ENCODE measurements around the gene LONP2. TPM values are rescaled to one million over a fixed set of nuclear protein-coding genes. Genes with fewer than 3 reads are reported as not detected.

Gene LONP2
- total and polyA plus RNA-seq, 9 of the 15 experiments (the other 6 are each of a cell fraction or from before 2014, with no cell fraction given) = 8.1 to 41.2 (median 25.6) TPM

DNA sequence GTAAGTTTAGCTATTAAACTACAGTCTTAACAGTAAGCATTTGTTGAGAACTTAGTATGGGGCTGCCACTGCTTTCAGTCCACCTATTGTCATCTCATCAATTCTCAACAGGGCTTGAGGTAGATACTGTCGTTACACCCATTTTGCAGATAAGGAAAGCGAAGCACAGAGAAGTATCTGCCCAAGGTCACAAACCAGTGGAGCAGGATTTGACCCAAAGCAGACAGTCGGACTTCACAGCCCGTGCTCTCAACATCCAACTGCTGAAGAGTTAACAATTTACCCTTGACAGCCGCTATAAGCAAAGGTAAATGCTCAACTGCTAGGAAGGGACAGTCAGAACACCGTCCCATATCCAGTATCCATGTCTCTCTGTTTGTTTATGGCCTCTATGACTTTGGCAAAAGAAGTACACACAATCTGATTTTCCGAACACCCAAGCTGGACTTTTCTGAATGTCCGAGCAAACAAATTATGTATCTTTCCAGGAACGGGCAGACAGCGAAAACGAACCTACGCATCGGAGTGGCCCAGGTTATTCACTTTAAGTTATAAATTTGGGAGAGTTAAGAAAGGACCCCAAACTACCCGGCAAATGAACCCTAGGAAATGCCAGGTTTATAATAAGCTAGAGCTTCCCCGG, 139.9 kb downstream of the LONP2 start (continued):
- TF ChIP-seq C11orf30 (IDR thresholded peaks at IDR 0.05; ENCODE audit: low read depth) (0 out of 2 replicates have a peak, but pooled peaks have one; percentile 6), NCOA1 (IDR thresholded peaks at IDR 0.05; ENCODE audit: low read depth) (no peak), CREB3L1 (IDR thresholded peaks at IDR 0.05; ENCODE audit: borderline replicate concordance, low read depth) (no peak), FOXJ3 (CRISPR knock-in tag; IDR thresholded peaks at IDR 0.05) (no peak), ARNT (IDR thresholded peaks at IDR 0.05) (0 out of 4 replicates have a peak, but pooled peaks of 1 of the 2 experiments have one; percentile 19), ZZZ3 (IDR thresholded peaks at IDR 0.05) (no peak), CEBPZ (IDR thresholded peaks at IDR 0.05; ENCODE audit: borderline replicate concordance, low read depth, low read length) (no peak), KDM4B (IDR thresholded peaks at IDR 0.05; ENCODE audit: borderline replicate concordance in 2 of 2, low read depth in 1 of 2) (no peak), CC2D1A (IDR thresholded peaks at IDR 0.05) (no peak), ZFP91 (CRISPR knock-in tag; IDR thresholded peaks at IDR 0.05) (no peak), ARID1B (IDR thresholded peaks at IDR 0.05) (0 out of 2 replicates have a peak, but pooled peaks have one; percentile 29), MEIS2 (IDR thresholded peaks at IDR 0.05; ENCODE audit: partially characterized antibody) (peak; percentile 35), MXI1 (IDR thresholded peaks at IDR 0.05; ENCODE audit: low read depth, low read length) (no peak), ZBTB8A (IDR thresholded peaks at IDR 0.05; ENCODE audit: partially characterized antibody) (no peak), MAFK (IDR thresholded peaks at IDR 0.05; ENCODE audit: low read length) (no peak), MIER1 (IDR thresholded peaks at IDR 0.05; ENCODE audit: low read depth) (no peak), MLLT1 (IDR thresholded peaks at IDR 0.05) (no peak), BRF1 (IDR thresholded peaks at IDR 0.05; ENCODE audit: borderline replicate concordance, extremely low read depth, insufficient read length) (no peak), ZNF165 (CRISPR knock-in tag; IDR thresholded peaks at IDR 0.05; ENCODE audit: borderline replicate concordance) (no peak), CREBBP (IDR thresholded peaks at IDR 0.05; ENCODE audit: low read depth, low read length) (no peak), BCOR (IDR thresholded peaks at IDR 0.05) (peak; percentile 85), OTX1 (CRISPR knock-in tag; IDR thresholded peaks at IDR 0.05) (no peak)
